ENCODE results near the gene GLRA2. TPM values are rescaled to one million over a fixed set of nuclear protein-coding genes. Genes with fewer than 3 reads are reported as not detected.

The GLRA2 gene
- total RNA-seq, 6 experiments from 2014 or later, result not detected

- Mint-ChIP-seq H3K4me1 (ENCODE audit: low read depth) (no peaks in the 10 kb centered on the region), H3K27ac (no peak overlapping the region), H3K4me3 (no peak overlapping the region), H3K9me3 (peaks cover 5% of the 10 kb centered on the region; the same call in 1 of the 2 replicates), H3K36me3 (ENCODE audit: low read depth) (no peaks in the 10 kb centered on the region; the same call in 1 of the 2 replicates), H3K27me3 (ENCODE audit: insufficient read depth) (no peaks in the 10 kb centered on the region)
- no peak for DNase-seq
- no peak for TF ChIP-seq CTCF (IDR thresholded peaks at IDR 0.05)
Measured at GRCh38 chrX:14564058-14564457, 34.7 kb downstream of the GLRA2 start.

- Mint-ChIP-seq H3K9me3 (no peaks in the 10 kb centered on the region), H3K4me3 (no peak overlapping the region), H3K4me1 (ENCODE audit: low read depth) (no peaks in the 10 kb centered on the region), H3K27ac (no peak overlapping the region), H3K36me3 (ENCODE audit: low read depth) (no peaks in the 10 kb centered on the region), H3K27me3 (ENCODE audit: insufficient read depth) (peaks cover 1% of the 10 kb centered on the region; the same call in 1 of the 2 replicates)
- DNase-seq, result no peak
- no peak for TF ChIP-seq CTCF (IDR thresholded peaks at IDR 0.05)
Measured at GRCh38 chrX:14573161-14573560, 43.8 kb downstream of the GLRA2 start.

- Mint-ChIP-seq H3K27me3 (ENCODE audit: insufficient read depth) (no peaks in the 10 kb centered on the region), H3K4me1 (ENCODE audit: low read depth) (peaks cover 6% of the 10 kb centered on the region; the same call in 1 of the 2 replicates), H3K27ac (no peak overlapping the region), H3K9me3 (no peaks in the 10 kb centered on the region), H3K36me3 (ENCODE audit: low read depth) (no peaks in the 10 kb centered on the region), H3K4me3 (no peak overlapping the region)
- TF ChIP-seq CTCF (IDR thresholded peaks at IDR 0.05), result no peak
- no peak for DNase-seq
Measured at GRCh38 chrX:14581081-14581480, 51.7 kb downstream of the GLRA2 start.

- no peak for DNase-seq
- Mint-ChIP-seq H3K4me3 (no peak overlapping the region), H3K4me1 (ENCODE audit: low read depth) (peaks cover 6% of the 10 kb centered on the region; the same call in 1 of the 2 replicates), H3K9me3 (no peaks in the 10 kb centered on the region), H3K27me3 (ENCODE audit: insufficient read depth) (no peaks in the 10 kb centered on the region), H3K36me3 (ENCODE audit: low read depth) (no peaks in the 10 kb centered on the region), H3K27ac (no peak overlapping the region)
- no peak for TF ChIP-seq CTCF (IDR thresholded peaks at IDR 0.05)
Measured at GRCh38 chrX:14584548-14584947, 55.2 kb downstream of the GLRA2 start.

GRCh38 chrX:14590216-14590615, 60.9 kb downstream of the GLRA2 start:
- H3K9me3 Mint-ChIP-seq, result no peaks in the 10 kb centered on the region
- no peaks in the 10 kb centered on the region for H3K27me3 Mint-ChIP-seq (ENCODE audit: insufficient read depth)
- no peak overlapping the region for H3K4me3 Mint-ChIP-seq
- H3K4me1 Mint-ChIP-seq (ENCODE audit: low read depth), result peaks cover 28% of the 10 kb centered on the region
- no peak overlapping the region for H3K27ac Mint-ChIP-seq
- no peak for DNase-seq
- no peak for TF ChIP-seq CTCF (IDR thresholded peaks at IDR 0.05)
- no peaks in the 10 kb centered on the region for H3K36me3 Mint-ChIP-seq (ENCODE audit: low read depth)
